DND-41 (cell line): ENCODE measurements around the gene TBC1D21.

Experiments
- ATAC-seq: fragments of 200-7000 bp; cut with Tn5 transposase; 3 replicates; pipeline ENCODE4 v1.9.1; 2021; ENCODE audit warnings: low read depth; ENCODE audit not compliant: insufficient read depth
- DNase-seq: peaks from one replicate; pipeline ENCODE4 v3.0.0-alpha.2; 2020
- H2AFZ ChIP-seq: 2 replicates; pipeline ENCODE4 v1.6.0; 2012; ENCODE audit warnings: low read depth, low read length
- H3K27ac ChIP-seq: 2 replicates; pipeline ENCODE4 v1.5.1; 2012; ENCODE audit warnings: low read length, inconsistent platforms
- H3K27me3 ChIP-seq: fragments of 200-600 bp; sonication (generic); 2 replicates; pipeline ENCODE4 v1.6.0; 2012; ENCODE audit warnings: low read length, mild to moderate bottlenecking, inconsistent platforms; ENCODE audit not compliant: insufficient read depth, poor library complexity
- H3K36me3 ChIP-seq: 2 replicates; pipeline ENCODE4 v1.5.1; 2012; ENCODE audit warnings: low read length, inconsistent platforms; ENCODE audit not compliant: insufficient read depth
- H3K4me1 ChIP-seq: 2 replicates; pipeline ENCODE4 v1.5.1; 2012; ENCODE audit warnings: mild to moderate bottlenecking, low read length; ENCODE audit not compliant: insufficient read depth
- H3K4me2 ChIP-seq: 2 replicates; pipeline ENCODE4 v1.6.0; 2012; ENCODE audit warnings: mild to moderate bottlenecking, moderate library complexity, low read length, inconsistent platforms; ENCODE audit not compliant: insufficient read depth
- H3K4me3 ChIP-seq, 2 experiments: fragments of 200-600 bp in 1 of 2; shearing (Covaris generic) in 1 of 2; 2 replicates each; pipeline ENCODE4 v1.5.1; 2012 to 2016; ENCODE audit warnings: inconsistent platforms in 2 of 2, low read length in 2 of 2, mild to moderate bottlenecking in 2 of 2, low read depth in 1 of 2, moderate library complexity in 1 of 2
- H3K79me2 ChIP-seq: 2 replicates; pipeline ENCODE4 v1.6.0; 2012; ENCODE audit warnings: low read length, inconsistent platforms; ENCODE audit not compliant: insufficient read depth
- H3K9ac ChIP-seq: 2 replicates; pipeline ENCODE4 v1.6.0; 2012; ENCODE audit warnings: low read depth, mild to moderate bottlenecking, inconsistent platforms, low read length, moderate library complexity
- H3K9me3 ChIP-seq: 2 replicates; pipeline ENCODE4 v1.5.1; 2012; ENCODE audit warnings: low read length, moderate library complexity, mild to moderate bottlenecking, inconsistent platforms; ENCODE audit not compliant: insufficient read depth, severe bottlenecking
- H4K20me1 ChIP-seq: 2 replicates; pipeline ENCODE4 v1.6.0; 2012; ENCODE audit warnings: low read length; ENCODE audit not compliant: insufficient read depth
- EZH2 ChIP-seq: IDR thresholded peaks from 3 replicates; pipeline ENCODE4 v1.6.1; 2012; ENCODE audit warnings: borderline replicate concordance, low read depth, mild to moderate bottlenecking, moderate library complexity, low read length, inconsistent platforms; ENCODE audit not compliant: severe bottlenecking
- TF ChIP-seq, protein P1 (sequence below): IDR thresholded peaks from 2 replicates; pipeline ENCODE4 v1.5.1; 2012; ENCODE audit warnings: borderline replicate concordance, low read length, moderate library complexity, mild to moderate bottlenecking; ENCODE audit not compliant: poor library complexity, severe bottlenecking; ENCODE audit errors: extremely low read depth

Gene TBC1D21

GRCh38 chr15:73902121-73903020, 29.0 kb downstream of the TBC1D21 start:
- Histone ChIP-seq H3K27me3 (peaks cover 18% of the 10 kb centered on the region), H4K20me1 (no peaks in the 10 kb centered on the region), H2AFZ (no peak overlapping the region), H3K36me3 (no peaks in the 10 kb centered on the region), H3K9me3 (no peaks in the 10 kb centered on the region), H3K4me2 (no peak overlapping the region), H3K4me3 (no peak overlapping the region), H3K27ac (no peak overlapping the region), H3K79me2 (no peaks in the 10 kb centered on the region), H3K9ac (no peak overlapping the region), H3K4me1 (no peaks in the 10 kb centered on the region)
- ATAC-seq, result no peak
- DNase-seq, result no peak
- TF ChIP-seq EZH2, result no peak
- TF ChIP-seq, protein P1, sequence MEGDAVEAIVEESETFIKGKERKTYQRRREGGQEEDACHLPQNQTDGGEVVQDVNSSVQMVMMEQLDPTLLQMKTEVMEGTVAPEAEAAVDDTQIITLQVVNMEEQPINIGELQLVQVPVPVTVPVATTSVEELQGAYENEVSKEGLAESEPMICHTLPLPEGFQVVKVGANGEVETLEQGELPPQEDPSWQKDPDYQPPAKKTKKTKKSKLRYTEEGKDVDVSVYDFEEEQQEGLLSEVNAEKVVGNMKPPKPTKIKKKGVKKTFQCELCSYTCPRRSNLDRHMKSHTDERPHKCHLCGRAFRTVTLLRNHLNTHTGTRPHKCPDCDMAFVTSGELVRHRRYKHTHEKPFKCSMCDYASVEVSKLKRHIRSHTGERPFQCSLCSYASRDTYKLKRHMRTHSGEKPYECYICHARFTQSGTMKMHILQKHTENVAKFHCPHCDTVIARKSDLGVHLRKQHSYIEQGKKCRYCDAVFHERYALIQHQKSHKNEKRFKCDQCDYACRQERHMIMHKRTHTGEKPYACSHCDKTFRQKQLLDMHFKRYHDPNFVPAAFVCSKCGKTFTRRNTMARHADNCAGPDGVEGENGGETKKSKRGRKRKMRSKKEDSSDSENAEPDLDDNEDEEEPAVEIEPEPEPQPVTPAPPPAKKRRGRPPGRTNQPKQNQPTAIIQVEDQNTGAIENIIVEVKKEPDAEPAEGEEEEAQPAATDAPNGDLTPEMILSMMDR, result no peak

GRCh38 chr15:73904026-73904815, 30.9 kb downstream of the TBC1D21 start:
- no peak for TF ChIP-seq EZH2
- TF ChIP-seq, protein P1, result no peak
- no peak overlapping the region for H3K4me2 ChIP-seq
- no peak for DNase-seq

GRCh38 chr15:73905225-73905827, 32.0 kb downstream of the TBC1D21 start:
- no peaks in the 10 kb centered on the region for H3K4me1 ChIP-seq
- no peaks in the 10 kb centered on the region for H3K9me3 ChIP-seq
- H3K4me3 ChIP-seq, result no peak overlapping the region
- no peak for ATAC-seq
- no peaks in the 10 kb centered on the region for H4K20me1 ChIP-seq
- peaks cover 19% of the 10 kb centered on the region for H3K27me3 ChIP-seq
- no peak overlapping the region for H2AFZ ChIP-seq
- no peak for DNase-seq
- no peaks in the 10 kb centered on the region for H3K36me3 ChIP-seq
- TF ChIP-seq, protein P1, result no peak
- no peak for TF ChIP-seq EZH2
- no peak overlapping the region for H3K4me2 ChIP-seq
- H3K9ac ChIP-seq, result no peak overlapping the region
- no peak overlapping the region for H3K27ac ChIP-seq
- no peaks in the 10 kb centered on the region for H3K79me2 ChIP-seq

More at GRCh38 chr15:73904026-73904815, 30.9 kb downstream of the TBC1D21 start:
- ATAC-seq, result no peak
- Histone ChIP-seq H2AFZ (no peak overlapping the region), H3K9me3 (no peaks in the 10 kb centered on the region), H3K79me2 (no peaks in the 10 kb centered on the region), H4K20me1 (no peaks in the 10 kb centered on the region), H3K9ac (no peak overlapping the region), H3K4me1 (no peaks in the 10 kb centered on the region), H3K4me3 (no peak overlapping the region), H3K27me3 (peaks cover 18% of the 10 kb centered on the region), H3K27ac (no peak overlapping the region), H3K36me3 (no peaks in the 10 kb centered on the region)
